K562 (cell line): ENCODE measurements around the gene MALAT1. TPM values are rescaled to one million over a fixed set of nuclear protein-coding genes. Genes with fewer than 3 reads are reported as not detected.

ENCODE experiments used
- FOXJ3 ChIP-seq: sonication (generic); formaldehyde crosslinking; IDR thresholded peaks from 2 replicates; pipeline ENCODE4 v1.4.0; 2020; ENCODE audit warnings: mild to moderate bottlenecking, missing genetic modification reagents
- FUS ChIP-seq: fragments of 200-400 bp; formaldehyde crosslinking; optimal IDR thresholded peaks from 2 replicates; pipeline ENCODE3; 2017; ENCODE audit warnings: low read depth, low read length
- HNRNPK ChIP-seq: fragments of 200-400 bp; formaldehyde crosslinking; IDR thresholded peaks from one replicate; pipeline ENCODE4 v1.6.1; 2018; ENCODE audit warnings: mild to moderate bottlenecking, low read depth, low read length; ENCODE audit not compliant: poor library complexity, severe bottlenecking
- JUND ChIP-seq, 2 experiments: IDR thresholded peaks; 2 replicates in 1 of 2; 3 replicates in 1 of 2; pipeline ENCODE4 v1.6.1; 2011; ENCODE audit warnings: borderline replicate concordance in 2 of 2, low read depth in 2 of 2, low read length in 2 of 2, improper control_type of control experiment in 1 of 2, missing biosample characterization in 1 of 2, missing genetic modification characterization in 1 of 2, missing genetic modification reagents in 1 of 2
- KLF13 ChIP-seq: fragments of 450-650 bp; IDR thresholded peaks from 2 replicates; pipeline ENCODE4 v1.6.1; 2016; ENCODE audit warnings: missing genetic modification characterization, low read depth, mild to moderate bottlenecking, missing compliant biosample characterization, moderate library complexity, borderline replicate concordance
- KLF16 ChIP-seq: IDR thresholded peaks from 2 replicates; pipeline ENCODE4 v1.6.1; 2016; ENCODE audit warnings: antibody characterized with exemption
- MCM2 ChIP-seq: fragments of 450-650 bp; IDR thresholded peaks from 2 replicates; pipeline ENCODE4 v1.6.1; 2017; ENCODE audit warnings: low read depth, mild to moderate bottlenecking
- NFXL1 ChIP-seq: fragments of 450-650 bp; formaldehyde crosslinking; IDR thresholded peaks from 2 replicates; pipeline ENCODE4 v1.4.0; 2021; ENCODE audit warnings: mild to moderate bottlenecking
- PHF8 ChIP-seq: fragments of 200-600 bp; sonication (generic); IDR thresholded peaks from 2 replicates; pipeline ENCODE4 v1.6.1; 2012; ENCODE audit warnings: mixed run types, mild to moderate bottlenecking, inconsistent platforms, low read length, moderate library complexity, borderline replicate concordance
- RBFOX2 ChIP-seq: fragments of 200-400 bp; formaldehyde crosslinking; IDR thresholded peaks from 2 replicates; pipeline ENCODE4 v1.6.1; 2017; ENCODE audit warnings: low read depth, mild to moderate bottlenecking, low read length, moderate library complexity
- RCOR1 ChIP-seq, 2 experiments: IDR thresholded peaks; 2 replicates each; pipeline ENCODE4 v1.6.1; 2012; ENCODE audit warnings: low read depth in 2 of 2, low read length in 2 of 2, borderline replicate concordance in 1 of 2, improper control_type of control experiment in 1 of 2
- REST ChIP-seq, 2 experiments: fragments of 450-650 bp; formaldehyde crosslinking in 1 of 2; IDR thresholded peaks; 2 replicates each; pipeline versions ENCODE4 v1.4.0 to v1.6.1; 2014 to 2020; ENCODE audit warnings: mild to moderate bottlenecking in 2 of 2, borderline replicate concordance in 1 of 2, low read depth in 1 of 2
- SRSF1 ChIP-seq: fragments of 200-400 bp; formaldehyde crosslinking; IDR thresholded peaks from 2 replicates; pipeline ENCODE4 v1.6.1; 2017; ENCODE audit warnings: mild to moderate bottlenecking, low read depth, low read length, moderate library complexity
- TAF9B ChIP-seq: fragments of 450-650 bp; IDR thresholded peaks from 2 replicates; pipeline ENCODE4 v1.6.1; 2018; ENCODE audit warnings: mild to moderate bottlenecking; ENCODE audit not compliant: partially characterized antibody
- TBL1XR1 ChIP-seq, 2 experiments: IDR thresholded peaks; 2 replicates each; pipeline ENCODE4 v1.6.1; 2012; ENCODE audit warnings: improper control_type of control experiment in 2 of 2, low read length in 2 of 2, mild to moderate bottlenecking in 1 of 2
- TGIF2 ChIP-seq: sonication (generic); formaldehyde crosslinking; IDR thresholded peaks from 2 replicates; pipeline ENCODE4 v1.8.1; 2022; ENCODE audit warnings: mild to moderate bottlenecking, missing genetic modification reagents, moderate library complexity
- ZBTB17 ChIP-seq: fragments of 450-650 bp; formaldehyde crosslinking; IDR thresholded peaks from 2 replicates; pipeline ENCODE4 v1.4.0; 2020; ENCODE audit warnings: mild to moderate bottlenecking
- ZC3H11A ChIP-seq: IDR thresholded peaks from 2 replicates; pipeline ENCODE4 v1.6.1; 2012; ENCODE audit warnings: low read depth, low read length, improper control_type of control experiment
- ZNF133 ChIP-seq: fragments of 250-450 bp; sonication (Bioruptor Pico); IDR thresholded peaks from 2 replicates; pipeline ENCODE4 v1.4.0; 2020; ENCODE audit warnings: mild to moderate bottlenecking
- ZNF263 ChIP-seq: sonication (generic); formaldehyde crosslinking; IDR thresholded peaks from 2 replicates; pipeline ENCODE4 v1.8.0; 2022; ENCODE audit warnings: mild to moderate bottlenecking, missing genetic modification reagents, borderline replicate concordance
- ZNF3 ChIP-seq: fragments of 250-450 bp; sonication (Bioruptor Pico); IDR thresholded peaks from 2 replicates; pipeline ENCODE4 v1.5.0; 2021; ENCODE audit warnings: mild to moderate bottlenecking, moderate library complexity
- ZNF384 ChIP-seq: IDR thresholded peaks from 2 replicates; pipeline ENCODE4 v1.6.1; 2012; ENCODE audit warnings: low read depth, low read length, improper control_type of control experiment
- polyA plus RNA-seq, 8 experiments: library from polyadenylated mRNA; depleted of rRNA in 4 of 8; stranded (reverse) in 5 of 8; unstranded in 3 of 8; fragments of >200 nt; fragmentation: Nextera tagmentation in 2 of 8; fragmentation: Illumina TruSeq in 1 of 8; extraction: Ambion mirVana in 2 of 8; extraction: Trizol in 1 of 8; gene quantifications; 2 replicates each; pipeline versions ENCODE4 v1.2.1 to v1.2.3, GENCODE V29; 2011 to 2014; ENCODE audit warnings: inconsistent platforms in 1 of 8, missing spikeins in 1 of 8
- total RNA-seq, 7 experiments: library from RNA; depleted of rRNA in 6 of 7; stranded (reverse); fragments of >200 nt in 6 of 7; fragmentation: Illumina TruSeq in 2 of 7; extraction: Trizol in 2 of 7; gene quantifications; 2 replicates each; pipeline versions ENCODE4 v1.2.1 to v1.2.3, GENCODE V29; 2011 to 2021; ENCODE audit warnings: low replicate concordance in 1 of 7

Gene MALAT1
- total and polyA plus RNA-seq, 9 of the 15 experiments (the other 6 are each of a cell fraction or from before 2014, with no cell fraction given), result 363 to 8,715 (median 2,351) TPM

DNA sequence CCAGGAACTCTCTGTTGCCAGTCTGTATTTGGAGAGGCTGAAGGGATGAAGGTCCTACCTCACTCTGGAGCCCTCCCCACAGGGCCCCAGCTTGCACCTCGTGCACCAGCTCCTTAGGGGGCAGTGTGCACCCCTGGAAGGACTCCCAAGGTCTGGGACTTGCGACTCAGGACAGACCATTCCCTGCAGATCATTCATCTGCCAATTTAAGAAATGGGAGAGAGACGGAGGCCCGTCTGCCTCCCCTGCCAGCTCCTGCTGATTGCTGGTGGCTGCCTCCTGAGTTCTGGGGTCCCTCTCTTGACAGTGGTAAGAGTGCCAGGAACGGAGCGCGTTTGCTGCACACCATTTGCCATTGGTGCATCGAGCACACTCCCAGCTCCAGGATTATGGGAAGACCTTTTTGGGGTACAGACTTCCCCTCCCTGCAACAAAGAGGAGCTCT, 27.4 kb upstream of the MALAT1 start (continued):
- peak; percentile 87 for TF ChIP-seq REST (IDR thresholded peaks at IDR 0.05; ENCODE audit: borderline replicate concordance)
- 0 out of 2 replicates have a peak, but pooled peaks have one; percentile 59 for TF ChIP-seq REST (CRISPR knock-in tag; IDR thresholded peaks at IDR 0.05; ENCODE audit: low read depth)
- no peak for TF ChIP-seq HNRNPK
- no peak for TF ChIP-seq FUS
- TF ChIP-seq SRSF1, result no peak
- TF ChIP-seq ZNF3 (CRISPR knock-in tag), result no peak
- no peak for TF ChIP-seq KLF13 (tag)
- no peak for TF ChIP-seq TGIF2 (CRISPR knock-in tag)
- no peak for TF ChIP-seq ZBTB17 (CRISPR knock-in tag)
- TF ChIP-seq RCOR1 (IDR thresholded peaks at IDR 0.05; ENCODE audit: borderline replicate concordance in 1 of 2, low read depth in 2 of 2, low read length in 2 of 2), result peak in 1 of 2 experiments; percentile 73; a peak in 2 of 4 replicates
- TF ChIP-seq ZNF263 (CRISPR knock-in tag), result peak; percentile 40; the same call in 1 of the 2 replicates
- peak; percentile 84; the same call in 1 of the 2 replicates for TF ChIP-seq RBFOX2
- TF ChIP-seq PHF8, result peak; percentile 12; the same call in 1 of the 2 replicates
- TF ChIP-seq FOXJ3 (CRISPR knock-in tag), result no peak
- peak; percentile 56; the same call in 1 of the 2 replicates for TF ChIP-seq JUND (IDR thresholded peaks at IDR 0.05; ENCODE audit: borderline replicate concordance, low read depth, low read length)
- TF ChIP-seq JUND (tag; IDR thresholded peaks at IDR 0.05; ENCODE audit: borderline replicate concordance, low read depth, low read length), result no peak; the same call in 2 of the 3 replicates
- TF ChIP-seq TBL1XR1 (IDR thresholded peaks at IDR 0.05; ENCODE audit: low read length in 2 of 2), result peak in 1 of 2 experiments; percentile 30; a peak in 1 of 4 replicates
- peak; percentile 55 for TF ChIP-seq KLF16
- TF ChIP-seq NFXL1, result no peak
- TF ChIP-seq ZNF384, result peak; percentile 55; the same call in 1 of the 2 replicates
- no peak for TF ChIP-seq ZC3H11A
- no peak for TF ChIP-seq TAF9B
- TF ChIP-seq ZNF133 (CRISPR knock-in tag), result no peak
- no peak for TF ChIP-seq MCM2
